Esophagus muscularis mucosa (tissue), 3 donors: Measurements from ENCODE around the gene CYTH1.

Experiments used
- CTCF ChIP-seq, 3 experiments: fragments of 200-600 bp in 2 of 3; fragments of 450-650 bp in 1 of 3; sonication (generic) in 2 of 3; IDR thresholded peaks; one replicate each; pipeline ENCODE4 v1.5.1; 2017 to 2019; ENCODE audit warnings: antibody characterized with exemption in 3 of 3, mild to moderate bottlenecking in 2 of 3, moderate library complexity in 1 of 3
- POLR2A ChIP-seq: fragments of 450-650 bp; IDR thresholded peaks from one replicate; pipeline ENCODE4 v1.6.1; 2017; ENCODE audit warnings: antibody characterized with exemption, moderate library complexity, mild to moderate bottlenecking, low read depth

- TF ChIP-seq POLR2A = no peak
- TF ChIP-seq CTCF (IDR thresholded peaks at IDR 0.05) = no peak
These were observed 30.8 kb upstream of the CYTH1 start for GRCh38 chr17:78812855-78813254.
